ENCODE data around the gene HELZ.

GRCh38 chr17:67203818-67204217 is 41.2 kb downstream of the HELZ start:
- TF ChIP-seq, protein P1, sequence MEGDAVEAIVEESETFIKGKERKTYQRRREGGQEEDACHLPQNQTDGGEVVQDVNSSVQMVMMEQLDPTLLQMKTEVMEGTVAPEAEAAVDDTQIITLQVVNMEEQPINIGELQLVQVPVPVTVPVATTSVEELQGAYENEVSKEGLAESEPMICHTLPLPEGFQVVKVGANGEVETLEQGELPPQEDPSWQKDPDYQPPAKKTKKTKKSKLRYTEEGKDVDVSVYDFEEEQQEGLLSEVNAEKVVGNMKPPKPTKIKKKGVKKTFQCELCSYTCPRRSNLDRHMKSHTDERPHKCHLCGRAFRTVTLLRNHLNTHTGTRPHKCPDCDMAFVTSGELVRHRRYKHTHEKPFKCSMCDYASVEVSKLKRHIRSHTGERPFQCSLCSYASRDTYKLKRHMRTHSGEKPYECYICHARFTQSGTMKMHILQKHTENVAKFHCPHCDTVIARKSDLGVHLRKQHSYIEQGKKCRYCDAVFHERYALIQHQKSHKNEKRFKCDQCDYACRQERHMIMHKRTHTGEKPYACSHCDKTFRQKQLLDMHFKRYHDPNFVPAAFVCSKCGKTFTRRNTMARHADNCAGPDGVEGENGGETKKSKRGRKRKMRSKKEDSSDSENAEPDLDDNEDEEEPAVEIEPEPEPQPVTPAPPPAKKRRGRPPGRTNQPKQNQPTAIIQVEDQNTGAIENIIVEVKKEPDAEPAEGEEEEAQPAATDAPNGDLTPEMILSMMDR (IDR thresholded peaks at IDR 0.05), result no peak
- no peak for TF ChIP-seq POLR2A (IDR thresholded peaks at IDR 0.05)
- no peak for TF ChIP-seq POLR2AphosphoS5 (IDR thresholded peaks at IDR 0.05)

All from prostate gland (tissue), 2 donors.